Endothelial cell of umbilical vein (primary cell): ENCODE measurements around the gene ZNF831. TPM values are rescaled to one million over a fixed set of nuclear protein-coding genes. Genes with fewer than 3 reads are reported as not detected.

ENCODE experiments used
- BruUV-seq: library from RNA; stranded (reverse); fragments of 400-500 nt; replicated peaks from 2 replicates; lab custom pipeline; 2021; lab: Mats Ljungman, UMichigan
- CTCF ChIA-PET: fragments of 300-600, 350-600 bp; sonication (Branson Sonifier 250); formaldehyde crosslinking; loops from one replicate; lab custom pipeline; 2021; ENCODE audit warnings: antibody characterized with exemption, inconsistent platforms; lab: Charles Lee
- POLR2A ChIA-PET: fragments of 300-600, 350-600 bp; sonication (Branson Sonifier 250); formaldehyde crosslinking; loops from one replicate; lab custom pipeline; 2021; ENCODE audit warnings: antibody characterized with exemption, inconsistent platforms; lab: Charles Lee
- DNase-seq: peaks from one replicate; pipeline ENCODE4 v3.0.0-alpha.2; 2011; ENCODE audit warnings: low read depth, low spot score
- FAIRE-seq: peaks from 2 replicates; lab custom pipeline; 2011; peaks lifted over from hg19 to GRCh38; lab: Jason Lieb, UNC
- H2AFZ ChIP-seq: 2 replicates; pipeline ENCODE4 v1.6.0; 2012; ENCODE audit warnings: low read depth, low read length, control low read depth, inconsistent platforms
- H3K27ac ChIP-seq: 2 replicates; pipeline ENCODE4 v1.5.1; 2011; ENCODE audit warnings: low read depth, mild to moderate bottlenecking, control low read depth, low read length, moderate library complexity; ENCODE audit not compliant: insufficient read depth
- H3K27me3 ChIP-seq, 2 experiments: 2 replicates each; pipeline versions ENCODE4 v1.6.0 to v1.6.1; 2011; ENCODE audit warnings: low read length in 2 of 2, mixed read lengths in 1 of 2; ENCODE audit not compliant: control insufficient read depth in 2 of 2, insufficient read depth in 2 of 2
- H3K36me3 ChIP-seq, 2 experiments: 2 replicates in 1 of 2; 3 replicates in 1 of 2; pipeline ENCODE4 v1.5.1; 2011; ENCODE audit warnings: low read length in 2 of 2, mild to moderate bottlenecking in 1 of 2, moderate library complexity in 1 of 2; ENCODE audit not compliant: control insufficient read depth in 2 of 2, insufficient read depth in 2 of 2; ENCODE audit errors: extremely low read depth in 1 of 2
- H3K4me1 ChIP-seq: 3 replicates; pipeline ENCODE4 v1.5.1; 2011; ENCODE audit warnings: mild to moderate bottlenecking, low read length; ENCODE audit not compliant: control insufficient read depth, insufficient read depth; ENCODE audit errors: extremely low read depth
- H3K4me2 ChIP-seq: 2 replicates; pipeline ENCODE4 v1.6.1; 2011; ENCODE audit warnings: low read length, control low read depth, mixed read lengths; ENCODE audit not compliant: insufficient read depth
- H3K4me3 ChIP-seq, 3 experiments: fragments of 200-600 bp in 1 of 3; sonication (generic), shearing (Covaris generic) in 1 of 3; replicated peaks in 1 of 3; 2 replicates each; pipeline ENCODE4 v1.5.1; 2011 to 2016; ENCODE audit warnings: control low read depth in 3 of 3, low read length in 3 of 3, mild to moderate bottlenecking in 2 of 3, inconsistent platforms in 1 of 3, low read depth in 1 of 3, moderate library complexity in 1 of 3; ENCODE audit not compliant: insufficient read depth in 1 of 3
- H3K79me2 ChIP-seq: 2 replicates; pipeline ENCODE4 v1.6.0; 2012; ENCODE audit warnings: low read length, inconsistent platforms; ENCODE audit not compliant: control insufficient read depth, insufficient read depth
- H3K9ac ChIP-seq: replicated peaks from 2 replicates; pipeline ENCODE3; 2011; ENCODE audit warnings: low read length, control low read depth; ENCODE audit not compliant: insufficient read depth; ENCODE audit errors: extremely low read depth
- H3K9me1 ChIP-seq: replicated peaks from 3 replicates; pipeline ENCODE4 v1.6.0; 2011; ENCODE audit warnings: mild to moderate bottlenecking, low read length; ENCODE audit not compliant: control insufficient read depth, insufficient read depth; ENCODE audit errors: extremely low read depth
- H3K9me3 ChIP-seq: replicated peaks from 2 replicates; pipeline ENCODE4 v1.5.1; 2012; ENCODE audit warnings: low read length, inconsistent platforms; ENCODE audit not compliant: control insufficient read depth, insufficient read depth
- H4K20me1 ChIP-seq: replicated peaks from 2 replicates; pipeline ENCODE3; 2011; ENCODE audit warnings: mild to moderate bottlenecking, low read length; ENCODE audit not compliant: control insufficient read depth, insufficient read depth; ENCODE audit errors: extremely low read depth
- EZH2 ChIP-seq: IDR thresholded peaks from 2 replicates; pipeline ENCODE4 v1.6.1; 2012; ENCODE audit warnings: borderline replicate concordance, low read depth, mild to moderate bottlenecking, moderate library complexity, low read length, inconsistent platforms; ENCODE audit not compliant: severe bottlenecking
- FOS ChIP-seq: IDR thresholded peaks from 2 replicates; pipeline ENCODE4 v1.6.1; 2011; ENCODE audit warnings: mild to moderate bottlenecking, low read length, moderate library complexity, borderline replicate concordance; ENCODE audit not compliant: insufficient read depth
- GATA2 ChIP-seq: IDR thresholded peaks from 2 replicates; pipeline ENCODE4 v1.7.0; 2011; ENCODE audit warnings: low read depth, mild to moderate bottlenecking, moderate library complexity, mixed read lengths, low read length; ENCODE audit not compliant: insufficient read length, insufficient read depth
- JUN ChIP-seq: IDR thresholded peaks from 2 replicates; pipeline ENCODE4 v1.6.1; 2011; ENCODE audit warnings: borderline replicate concordance, low read depth; ENCODE audit not compliant: insufficient read length, insufficient read depth
- MAX ChIP-seq: IDR thresholded peaks from 2 replicates; pipeline ENCODE4 v1.6.1; 2011; ENCODE audit not compliant: insufficient read depth, insufficient read length
- MYC ChIP-seq: IDR thresholded peaks from one replicate; pipeline ENCODE4 v1.6.1; 2011; ENCODE audit warnings: mild to moderate bottlenecking, low read depth, low read length
- POLR2A ChIP-seq: IDR thresholded peaks from 2 replicates; pipeline ENCODE4 v1.6.1; 2012; ENCODE audit warnings: low read depth, mild to moderate bottlenecking, control low read depth, low read length
- POLR2AphosphoS5 ChIP-seq: IDR thresholded peaks from 2 replicates; pipeline ENCODE4 v1.6.1; 2012; ENCODE audit warnings: low read depth, mild to moderate bottlenecking, control low read depth, low read length, moderate library complexity; ENCODE audit not compliant: insufficient read depth
- dilution Hi-C: fragments of 300-500 bp; cut with MboI; formaldehyde crosslinking; loops from one replicate; pipeline ENCODE4 v1.15.0; 2019; ENCODE audit warnings: low sequenced_read_pairs; ENCODE audit not compliant: extremely low pct_ligation_motif_present
- intact Hi-C: fragments of 100-400 bp; cut with micrococcal nuclease; formaldehyde crosslinking; loops from one replicate; pipeline ENCODE4 v1.10.0; 2022
- polyA plus RNA-seq, 4 experiments: library from polyadenylated mRNA; depleted of rRNA in 3 of 4; stranded (reverse) in 3 of 4; unstranded in 1 of 4; fragments of >200 nt; gene quantifications; 2 replicates each; pipeline versions ENCODE4 v1.2.1 to v1.2.3, GENCODE V29; 2011 to 2012; ENCODE audit warnings: missing spikeins in 1 of 4
- total RNA-seq: library from RNA; stranded (reverse); gene quantifications from 2 replicates; pipeline ENCODE4 v1.2.3, GENCODE V29; 2021
- TF ChIP-seq, protein P1 (sequence below), 2 donors: IDR thresholded peaks; 1 replicate in 1 of 2; 2 replicates in 1 of 2; pipeline ENCODE4 v1.5.1; 2011; ENCODE audit warnings: low read length in 2 of 2, mild to moderate bottlenecking in 2 of 2, moderate library complexity in 2 of 2, control low read depth in 1 of 2, inconsistent platforms in 1 of 2, low read depth in 1 of 2; ENCODE audit not compliant: insufficient read depth in 1 of 2; ENCODE audit errors: extremely low read depth in 1 of 2

Gene ZNF831
- total and polyA plus RNA-seq, 2 donors (not counting 3 experiments of a cell fraction or from before 2014, with no cell fraction given) = not detected

DNA sequence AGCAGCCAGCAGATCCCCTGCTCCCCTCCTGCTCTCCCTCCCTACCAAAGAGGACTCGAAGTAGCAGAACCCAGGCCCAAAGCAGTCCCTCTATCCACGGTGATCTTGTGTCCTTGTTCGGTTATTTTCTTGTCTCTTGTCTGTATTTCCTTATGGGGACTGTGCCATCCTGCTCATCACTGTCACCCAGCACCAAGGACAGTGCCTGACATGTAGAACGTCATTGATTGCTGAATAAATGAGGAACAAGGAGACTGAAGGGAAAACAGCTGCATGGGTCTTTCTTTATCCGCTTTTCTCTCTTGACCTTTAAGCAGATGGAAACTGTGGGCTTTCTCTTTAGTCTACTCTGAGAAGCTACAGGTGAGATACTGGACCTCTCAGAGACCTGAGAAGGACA, 29.4 kb upstream of the ZNF831 start:
- FAIRE-seq (no peak), DNase-seq (no peak)
- CTCF ChIA-PET = no interaction called here
- POLR2A ChIA-PET = no interaction called here
- H3K79me2 ChIP-seq = no peaks in the 10 kb centered on the region
- no peak overlapping the region for H3K9ac ChIP-seq
- no peaks in the 10 kb centered on the region for H3K36me3 ChIP-seq
- no peaks in the 10 kb centered on the region for H3K27me3 ChIP-seq
- H3K4me3 ChIP-seq = no peak overlapping the region
- no peaks in the 10 kb centered on the region for H3K9me1 ChIP-seq
- no peak overlapping the region for H2AFZ ChIP-seq
- H4K20me1 ChIP-seq = no peaks in the 10 kb centered on the region
- H3K9me3 ChIP-seq = no peaks in the 10 kb centered on the region
- BruUV-seq = no TSS peak
- TF ChIP-seq JUN (no peak), MAX (no peak), FOS (no peak), POLR2A (no peak), EZH2 (no peak), GATA2 (no peak), POLR2AphosphoS5 (no peak), MYC (no peak)
- TF ChIP-seq, protein P1, sequence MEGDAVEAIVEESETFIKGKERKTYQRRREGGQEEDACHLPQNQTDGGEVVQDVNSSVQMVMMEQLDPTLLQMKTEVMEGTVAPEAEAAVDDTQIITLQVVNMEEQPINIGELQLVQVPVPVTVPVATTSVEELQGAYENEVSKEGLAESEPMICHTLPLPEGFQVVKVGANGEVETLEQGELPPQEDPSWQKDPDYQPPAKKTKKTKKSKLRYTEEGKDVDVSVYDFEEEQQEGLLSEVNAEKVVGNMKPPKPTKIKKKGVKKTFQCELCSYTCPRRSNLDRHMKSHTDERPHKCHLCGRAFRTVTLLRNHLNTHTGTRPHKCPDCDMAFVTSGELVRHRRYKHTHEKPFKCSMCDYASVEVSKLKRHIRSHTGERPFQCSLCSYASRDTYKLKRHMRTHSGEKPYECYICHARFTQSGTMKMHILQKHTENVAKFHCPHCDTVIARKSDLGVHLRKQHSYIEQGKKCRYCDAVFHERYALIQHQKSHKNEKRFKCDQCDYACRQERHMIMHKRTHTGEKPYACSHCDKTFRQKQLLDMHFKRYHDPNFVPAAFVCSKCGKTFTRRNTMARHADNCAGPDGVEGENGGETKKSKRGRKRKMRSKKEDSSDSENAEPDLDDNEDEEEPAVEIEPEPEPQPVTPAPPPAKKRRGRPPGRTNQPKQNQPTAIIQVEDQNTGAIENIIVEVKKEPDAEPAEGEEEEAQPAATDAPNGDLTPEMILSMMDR (IDR thresholded peaks at IDR 0.05; ENCODE audit: extremely low read depth in 1 of 2, insufficient read depth in 1 of 2, low read depth in 1 of 2, low read length in 2 of 2) = no peak
- H3K4me1 ChIP-seq = no peaks in the 10 kb centered on the region
- no peak overlapping the region for H3K4me2 ChIP-seq
- H3K27ac ChIP-seq = no peak overlapping the region
- intact Hi-C loops = no loop called here
- dilution Hi-C loops = no loop called here
